ENCODE results near the gene HYAL4.

- TF ChIP-seq POLR2AphosphoS5 (IDR thresholded peaks at IDR 0.05; ENCODE audit: low read depth, low read length) (no peak), POLR2A (IDR thresholded peaks at IDR 0.05; ENCODE audit: low read depth, low read length) (no peak)
Observed at GRCh38 chr7:123811056-123811455, 33.9 kb upstream of the HYAL4 start.
